WTC11 (cell line): Measurements from ENCODE around the gene ABCB8.
"Not testable (repeated sequence)": the region's sequence is repeated elsewhere in the genome, so short reads cannot be mapped to it uniquely, and the experiment has no call there.

ENCODE experiments used
- CTCF ChIP-seq: fragments of 200-600 bp; IDR thresholded peaks from 2 replicates; pipeline ENCODE4 v1.8.0; 2022; ENCODE audit warnings: antibody characterized with exemption
- E2F4 ChIP-seq: sonication (generic); formaldehyde crosslinking; IDR thresholded peaks from 2 replicates; pipeline ENCODE4 v1.8.1; 2022; ENCODE audit warnings: low read depth, mild to moderate bottlenecking, moderate library complexity, missing genetic modification reagents, borderline replicate concordance
- FOXJ3 ChIP-seq: sonication (generic); formaldehyde crosslinking; IDR thresholded peaks from 2 replicates; pipeline ENCODE4 v1.9.0; 2021; ENCODE audit warnings: missing genetic modification reagents, mild to moderate bottlenecking, borderline replicate concordance
- NFYB ChIP-seq: sonication (generic); formaldehyde crosslinking; conservative IDR thresholded peaks from 2 replicates; pipeline ENCODE4 v1.8.0; 2022; ENCODE audit warnings: low read depth, missing genetic modification reagents
- ZNF121 ChIP-seq: sonication (generic); formaldehyde crosslinking; IDR thresholded peaks from 2 replicates; pipeline ENCODE4 v1.8.0; 2023; ENCODE audit warnings: missing genetic modification reagents

GRCh38 chr7:151027728-151028130, 521 bp upstream of the ABCB8 start:
- not testable (repeated sequence) for TF ChIP-seq FOXJ3 (CRISPR knock-in tag); CTCF; ZNF121 (CRISPR knock-in tag); E2F4 (CRISPR knock-in tag); NFYB (CRISPR knock-in tag)
